Measurements from ENCODE around the gene ARHGAP31.

- TF ChIP-seq POLR2AphosphoS5 (IDR thresholded peaks at IDR 0.05), result no peak
- no peak for TF ChIP-seq CTCF (IDR thresholded peaks at IDR 0.05)
- TF ChIP-seq EP300 (IDR thresholded peaks at IDR 0.05), result no peak
Measured at GRCh38 chr3:119309591-119309990, 15.4 kb downstream of the ARHGAP31 start.
